A673 (cell line): ENCODE results near the gene PVALEF.

Experiments
- EZH2 ChIP-seq: fragments of 200-600 bp; sonication (generic); IDR thresholded peaks from 2 replicates; pipeline ENCODE4 v1.6.1; 2017; ENCODE audit warnings: borderline replicate concordance, low read depth, mild to moderate bottlenecking, mixed read lengths, antibody characterized with exemption, low read length; ENCODE audit not compliant: poor library complexity, severe bottlenecking
- TF ChIP-seq, protein P1 (sequence below): fragments of 300-800, 200-600 bp; sonication (generic); conservative IDR thresholded peaks from 2 replicates; pipeline ENCODE4 v1.5.1; 2017; ENCODE audit warnings: low read depth, mild to moderate bottlenecking, antibody characterized with exemption, low read length, moderate library complexity, mixed read lengths

DNA sequence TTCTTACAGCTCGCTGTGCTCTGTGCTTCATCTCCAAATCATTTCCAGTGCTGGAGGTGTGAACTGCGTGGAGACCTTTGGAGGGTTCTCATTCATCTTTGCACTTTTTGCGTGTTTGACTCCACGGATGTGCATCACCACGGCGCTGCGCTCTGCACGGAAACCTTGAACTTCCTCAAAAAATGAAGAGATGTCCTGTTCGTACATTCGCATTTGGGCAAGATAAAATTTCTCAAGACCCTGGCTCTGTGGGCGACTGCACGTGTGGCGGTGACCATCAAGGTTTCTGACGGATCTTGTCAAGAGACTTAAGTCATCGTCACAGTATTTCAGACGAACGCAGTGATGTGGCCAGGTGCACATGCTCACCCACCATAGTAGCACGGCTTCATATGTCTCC lies 10.3 kb upstream of the PVALEF start:
- TF ChIP-seq, protein P1, sequence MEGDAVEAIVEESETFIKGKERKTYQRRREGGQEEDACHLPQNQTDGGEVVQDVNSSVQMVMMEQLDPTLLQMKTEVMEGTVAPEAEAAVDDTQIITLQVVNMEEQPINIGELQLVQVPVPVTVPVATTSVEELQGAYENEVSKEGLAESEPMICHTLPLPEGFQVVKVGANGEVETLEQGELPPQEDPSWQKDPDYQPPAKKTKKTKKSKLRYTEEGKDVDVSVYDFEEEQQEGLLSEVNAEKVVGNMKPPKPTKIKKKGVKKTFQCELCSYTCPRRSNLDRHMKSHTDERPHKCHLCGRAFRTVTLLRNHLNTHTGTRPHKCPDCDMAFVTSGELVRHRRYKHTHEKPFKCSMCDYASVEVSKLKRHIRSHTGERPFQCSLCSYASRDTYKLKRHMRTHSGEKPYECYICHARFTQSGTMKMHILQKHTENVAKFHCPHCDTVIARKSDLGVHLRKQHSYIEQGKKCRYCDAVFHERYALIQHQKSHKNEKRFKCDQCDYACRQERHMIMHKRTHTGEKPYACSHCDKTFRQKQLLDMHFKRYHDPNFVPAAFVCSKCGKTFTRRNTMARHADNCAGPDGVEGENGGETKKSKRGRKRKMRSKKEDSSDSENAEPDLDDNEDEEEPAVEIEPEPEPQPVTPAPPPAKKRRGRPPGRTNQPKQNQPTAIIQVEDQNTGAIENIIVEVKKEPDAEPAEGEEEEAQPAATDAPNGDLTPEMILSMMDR = no peak
- no peak for TF ChIP-seq EZH2
